H9 (cell line): ENCODE measurements around the gene NKX2-3. TPM values are rescaled to one million over a fixed set of nuclear protein-coding genes. Genes with fewer than 3 reads are reported as not detected.

Source experiments
- DNase-seq: peaks from one replicate; pipeline ENCODE4 v3.0.0-alpha.2; 2017
- H2AFZ ChIP-seq: one replicate; pipeline ENCODE4 v1.6.1; 2013; ENCODE audit warnings: mild to moderate bottlenecking, low read length, control low read depth, moderate library complexity
- H2AK5ac ChIP-seq: 2 replicates; pipeline ENCODE4 v1.6.1; 2013; ENCODE audit warnings: low read length, control low read depth, mixed read lengths; ENCODE audit not compliant: insufficient read length
- H2BK120ac ChIP-seq: one replicate; pipeline ENCODE4 v1.6.1; 2013; ENCODE audit warnings: low read depth, mild to moderate bottlenecking, low read length, control low read depth, inconsistent platforms; ENCODE audit not compliant: poor library complexity, severe bottlenecking
- H2BK12ac ChIP-seq: 2 replicates; pipeline ENCODE4 v1.6.1; 2013; ENCODE audit warnings: low read length, control low read depth, mixed read lengths, low read depth; ENCODE audit not compliant: insufficient read length
- H2BK15ac ChIP-seq: 2 replicates; pipeline ENCODE4 v1.6.1; 2013; ENCODE audit warnings: low read depth, low read length, control low read depth
- H2BK20ac ChIP-seq: one replicate; pipeline ENCODE4 v1.6.1; 2013; ENCODE audit warnings: low read depth, mild to moderate bottlenecking, low read length, control low read depth, inconsistent platforms; ENCODE audit not compliant: poor library complexity, severe bottlenecking
- H2BK5ac ChIP-seq: 2 replicates; pipeline ENCODE4 v1.6.1; 2013; ENCODE audit warnings: low read length, control low read depth, mixed read lengths; ENCODE audit not compliant: insufficient read length
- H3K14ac ChIP-seq: 2 replicates; pipeline ENCODE4 v1.6.1; 2013; ENCODE audit warnings: low read length, control low read depth; ENCODE audit not compliant: insufficient read depth
- H3K18ac ChIP-seq: 2 replicates; pipeline ENCODE4 v1.6.1; 2013; ENCODE audit warnings: low read depth, mild to moderate bottlenecking, mixed read lengths, low read length, control low read depth; ENCODE audit not compliant: insufficient read length
- H3K23ac ChIP-seq: 2 replicates; pipeline ENCODE4 v1.6.1; 2013; ENCODE audit warnings: low read length, control low read depth, mixed read lengths, low read depth; ENCODE audit not compliant: insufficient read length
- H3K23me2 ChIP-seq: 2 replicates; pipeline ENCODE4 v1.6.1; 2013; ENCODE audit warnings: low read depth, mild to moderate bottlenecking, mixed read lengths, low read length, control low read depth; ENCODE audit not compliant: insufficient read length, poor library complexity, severe bottlenecking
- H3K27ac ChIP-seq: 2 replicates; pipeline ENCODE4 v1.5.1; 2013; ENCODE audit warnings: low read length, control low read depth, mixed read lengths, low read depth; ENCODE audit not compliant: insufficient read length
- H3K27me3 ChIP-seq: 2 replicates; pipeline ENCODE4 v1.6.1; 2013; ENCODE audit warnings: low read length, control low read depth, inconsistent platforms; ENCODE audit not compliant: insufficient read depth
- H3K4ac ChIP-seq: 2 replicates; pipeline ENCODE4 v1.6.1; 2013; ENCODE audit warnings: low read depth, mild to moderate bottlenecking, control low read depth, inconsistent platforms, low read length, moderate library complexity
- H3K4me1 ChIP-seq: 2 replicates; pipeline ENCODE4 v1.6.1; 2013; ENCODE audit warnings: low read length, control low read depth, inconsistent platforms; ENCODE audit not compliant: insufficient read depth
- H3K4me2 ChIP-seq: 2 replicates; pipeline ENCODE4 v1.6.1; 2013; ENCODE audit warnings: low read length, control low read depth, mixed read lengths; ENCODE audit not compliant: insufficient read length, insufficient read depth
- H3K56ac ChIP-seq: 2 replicates; pipeline ENCODE4 v1.6.1; 2013; ENCODE audit warnings: low read depth, mild to moderate bottlenecking, mixed read lengths, low read length, control low read depth; ENCODE audit not compliant: insufficient read length
- H3K79me1 ChIP-seq: 2 replicates; pipeline ENCODE4 v1.6.1; 2013; ENCODE audit warnings: low read depth, mild to moderate bottlenecking, moderate library complexity, low read length, control low read depth, inconsistent platforms; ENCODE audit not compliant: insufficient read depth, poor library complexity, severe bottlenecking
- H3K79me2 ChIP-seq: 2 replicates; pipeline ENCODE4 v1.6.1; 2013; ENCODE audit warnings: low read length, control low read depth, inconsistent platforms; ENCODE audit not compliant: insufficient read depth
- H3K9ac ChIP-seq: 2 replicates; pipeline ENCODE4 v1.6.1; 2013; ENCODE audit warnings: low read length, control low read depth, mixed read lengths; ENCODE audit not compliant: insufficient read length; ENCODE audit errors: extremely low read depth
- H3K9me3 ChIP-seq: one replicate; pipeline ENCODE4 v1.6.1; 2013; ENCODE audit warnings: low read depth, low read length, inconsistent platforms; ENCODE audit not compliant: control insufficient read depth
- H3T11ph ChIP-seq: one replicate; pipeline ENCODE4 v1.6.1; 2013; ENCODE audit warnings: mild to moderate bottlenecking, low read length, control low read depth, inconsistent platforms
- H4K20me1 ChIP-seq: one replicate; pipeline ENCODE4 v1.6.1; 2013; ENCODE audit not compliant: control insufficient read depth, insufficient read length, insufficient read depth
- H4K5ac ChIP-seq: 2 replicates; pipeline ENCODE4 v1.6.1; 2013; ENCODE audit warnings: low read depth, mild to moderate bottlenecking, mixed read lengths, low read length, control low read depth; ENCODE audit not compliant: insufficient read length
- H4K8ac ChIP-seq: replicated peaks from 2 replicates; pipeline ENCODE4 v1.6.1; 2013; ENCODE audit warnings: low read length, control low read depth, mixed read lengths, low read depth; ENCODE audit not compliant: insufficient read length
- H4K91ac ChIP-seq: 2 replicates; pipeline ENCODE4 v1.6.1; 2013; ENCODE audit warnings: low read depth, mild to moderate bottlenecking, moderate library complexity, mixed read lengths, low read length, control low read depth; ENCODE audit not compliant: insufficient read length
- H3K27ac Mint-ChIP-seq, 3 experiments: 2 replicates in 2 of 3; 3 replicates in 1 of 3; pipeline ENCODE4 v1.8.0; 2020 to 2021; ENCODE audit warnings: mixed read lengths in 3 of 3, mild to moderate bottlenecking in 1 of 3, moderate library complexity in 1 of 3
- H3K27me3 Mint-ChIP-seq: 2 replicates; pipeline ENCODE4 v1.8.0; 2021; ENCODE audit warnings: low read depth, mild to moderate bottlenecking, moderate library complexity, mixed read lengths
- H3K36me3 Mint-ChIP-seq, 3 experiments: 2 replicates in 2 of 3; 3 replicates in 1 of 3; pipeline ENCODE4 v1.8.0; 2020 to 2021; ENCODE audit warnings: low read depth in 3 of 3, mixed read lengths in 3 of 3; ENCODE audit not compliant: insufficient read depth in 1 of 3
- H3K4me1 Mint-ChIP-seq, 2 experiments: 2 replicates each; pipeline ENCODE4 v1.8.0; 2020; ENCODE audit warnings: mixed read lengths in 2 of 2
- H3K4me3 Mint-ChIP-seq, 2 experiments: 2 replicates in 1 of 2; 3 replicates in 1 of 2; pipeline ENCODE4 v1.8.0; 2020 to 2021; ENCODE audit warnings: mild to moderate bottlenecking in 2 of 2, mixed read lengths in 2 of 2, moderate library complexity in 1 of 2
- H3K9me3 Mint-ChIP-seq, 2 experiments: 2 replicates in 1 of 2; 3 replicates in 1 of 2; pipeline ENCODE4 v1.8.0; 2020; ENCODE audit warnings: mild to moderate bottlenecking in 2 of 2, mixed read lengths in 2 of 2, moderate library complexity in 1 of 2
- WGBS: extraction: QIAGEN DNeasy Blood & Tissue Kit; methylation state at CpG from one replicate; pipeline ENCODE4 v1.1.7; 2013; ENCODE audit warnings: missing lambda C conversion rate, low lambda C conversion rate, mixed read lengths; ENCODE audit not compliant: insufficient read length; ENCODE audit errors: extremely low coverage; 5-methylcytosine and 5-hydroxymethylcytosine counted together
- long read RNA-seq: library from polyadenylated mRNA; unstranded; transcript quantifications from one replicate; pipeline ENCODE4 v2.0.0, GENCODE V29; 2020
- total RNA-seq: library from RNA; stranded (reverse); gene quantifications from 2 replicates; pipeline ENCODE4 v1.2.1, GENCODE V29; 2021
- TF ChIP-seq, protein P1 (sequence below): fragments of 200-600 bp; sonication (generic); conservative IDR thresholded peaks from 3 replicates; pipeline ENCODE4 v1.8.0; 2021; ENCODE audit warnings: antibody characterized with exemption, mild to moderate bottlenecking

The NKX2-3 gene
- total RNA-seq: not detected in 2 replicates
- long read RNA-seq: 0 reads

DNA sequence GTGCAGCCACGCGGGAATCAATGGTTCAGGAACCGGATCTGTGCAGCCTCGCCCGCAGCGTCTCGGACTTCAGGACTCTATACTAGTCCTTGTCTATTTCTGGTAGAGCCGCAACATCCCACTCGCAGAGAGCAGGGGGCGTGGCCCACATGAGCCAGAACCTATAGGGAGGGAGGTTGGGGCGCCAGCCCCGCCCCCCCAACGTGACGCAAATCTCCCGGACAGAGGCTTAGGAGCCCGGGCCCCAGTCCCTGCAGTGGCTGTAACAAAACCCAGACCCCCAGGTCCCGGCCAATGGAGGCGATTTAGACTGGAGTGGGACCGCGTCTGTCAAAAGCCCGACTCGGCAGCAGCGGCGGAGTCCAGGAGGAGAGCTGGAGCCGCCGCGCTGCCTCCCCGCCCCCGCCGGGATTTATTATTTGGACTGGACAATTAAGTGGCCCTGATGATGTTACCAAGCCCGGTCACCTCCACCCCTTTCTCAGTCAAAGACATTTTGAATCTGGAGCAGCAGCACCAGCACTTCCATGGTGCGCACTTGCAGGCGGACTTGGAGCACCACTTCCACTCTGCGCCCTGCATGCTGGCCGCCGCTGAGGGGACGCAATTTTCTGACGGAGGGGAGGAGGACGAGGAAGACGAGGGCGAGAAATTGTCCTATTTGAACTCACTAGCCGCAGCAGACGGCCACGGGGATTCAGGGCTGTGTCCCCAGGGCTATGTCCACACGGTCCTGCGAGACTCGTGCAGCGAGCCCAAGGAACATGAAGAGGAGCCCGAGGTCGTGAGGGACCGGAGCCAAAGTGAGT lies at the start of gene NKX2-3:
Gene NKX2-3 (plus strand): TSS at position 256 of the 809 bp plus-strand sequence. CDS start 190 bp downstream, at position 446.
- no peak within 1 kb of the TSS for H2AFZ ChIP-seq
- no peak within 1 kb of the TSS; the same call in 1 of the 2 replicates for H2BK15ac ChIP-seq
- no peak within 1 kb of the TSS for H3K9ac ChIP-seq
- H3K79me2 ChIP-seq: no peaks in the 10 kb centered on the region
- no peak within 1 kb of the TSS for H2BK120ac ChIP-seq
- H3K23me2 ChIP-seq: peaks cover 11% of the 10 kb centered on the region
- no peak within 1 kb of the TSS for H2BK5ac ChIP-seq
- Mint-ChIP-seq H3K36me3 (no peaks in the 10 kb centered on the region; a peak in 1 of 7 replicates), H3K27me3 (peaks cover 98% of the 10 kb centered on the region), H3K9me3 (peaks cover 1 to 21% of the 10 kb centered on the region in 2 experiments), H3K4me1 (peaks cover 26 to 57% of the 10 kb centered on the region in 2 experiments), H3K4me3 (peak within 1 kb of the TSS in 1 of 2 experiments; percentile 69; a peak in 3 of 5 replicates), H3K27ac (no peak within 1 kb of the TSS)
- no peak within 1 kb of the TSS for H3K18ac ChIP-seq
- H3K23ac ChIP-seq: no peak within 1 kb of the TSS
- no peak within 1 kb of the TSS for H3T11ph ChIP-seq
- H3K4ac ChIP-seq: no peak within 1 kb of the TSS
- H4K8ac ChIP-seq: no peak within 1 kb of the TSS
- peaks cover 3% of the 10 kb centered on the region; the same call in 1 of the 2 replicates for H3K4me1 ChIP-seq
- H3K14ac ChIP-seq: no peak within 1 kb of the TSS
- H4K5ac ChIP-seq: no peak within 1 kb of the TSS
- H4K91ac ChIP-seq: no peak within 1 kb of the TSS
- H4K20me1 ChIP-seq: no peaks in the 10 kb centered on the region
- H2BK20ac ChIP-seq: no peak within 1 kb of the TSS
- H3K27me3 ChIP-seq: peaks cover 97% of the 10 kb centered on the region
- H3K9me3 ChIP-seq: no peaks in the 10 kb centered on the region
- no peak within 1 kb of the TSS for H2BK12ac ChIP-seq
- TF ChIP-seq, protein P1, sequence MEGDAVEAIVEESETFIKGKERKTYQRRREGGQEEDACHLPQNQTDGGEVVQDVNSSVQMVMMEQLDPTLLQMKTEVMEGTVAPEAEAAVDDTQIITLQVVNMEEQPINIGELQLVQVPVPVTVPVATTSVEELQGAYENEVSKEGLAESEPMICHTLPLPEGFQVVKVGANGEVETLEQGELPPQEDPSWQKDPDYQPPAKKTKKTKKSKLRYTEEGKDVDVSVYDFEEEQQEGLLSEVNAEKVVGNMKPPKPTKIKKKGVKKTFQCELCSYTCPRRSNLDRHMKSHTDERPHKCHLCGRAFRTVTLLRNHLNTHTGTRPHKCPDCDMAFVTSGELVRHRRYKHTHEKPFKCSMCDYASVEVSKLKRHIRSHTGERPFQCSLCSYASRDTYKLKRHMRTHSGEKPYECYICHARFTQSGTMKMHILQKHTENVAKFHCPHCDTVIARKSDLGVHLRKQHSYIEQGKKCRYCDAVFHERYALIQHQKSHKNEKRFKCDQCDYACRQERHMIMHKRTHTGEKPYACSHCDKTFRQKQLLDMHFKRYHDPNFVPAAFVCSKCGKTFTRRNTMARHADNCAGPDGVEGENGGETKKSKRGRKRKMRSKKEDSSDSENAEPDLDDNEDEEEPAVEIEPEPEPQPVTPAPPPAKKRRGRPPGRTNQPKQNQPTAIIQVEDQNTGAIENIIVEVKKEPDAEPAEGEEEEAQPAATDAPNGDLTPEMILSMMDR: no peak
- H2AK5ac ChIP-seq: no peak within 1 kb of the TSS
- no peaks in the 10 kb centered on the region for H3K79me1 ChIP-seq
- no peak within 1 kb of the TSS for H3K56ac ChIP-seq
- H3K27ac ChIP-seq: no peak within 1 kb of the TSS
- DNase-seq: peak; percentile 93
- no CpG with 5 or more reads among the region's 51 CpGs for WGBS
- H3K4me2 ChIP-seq: peak within 1 kb of the TSS; percentile 33
